Measurements from ENCODE around the gene PRXL2B.

The PRXL2B gene

DNA sequence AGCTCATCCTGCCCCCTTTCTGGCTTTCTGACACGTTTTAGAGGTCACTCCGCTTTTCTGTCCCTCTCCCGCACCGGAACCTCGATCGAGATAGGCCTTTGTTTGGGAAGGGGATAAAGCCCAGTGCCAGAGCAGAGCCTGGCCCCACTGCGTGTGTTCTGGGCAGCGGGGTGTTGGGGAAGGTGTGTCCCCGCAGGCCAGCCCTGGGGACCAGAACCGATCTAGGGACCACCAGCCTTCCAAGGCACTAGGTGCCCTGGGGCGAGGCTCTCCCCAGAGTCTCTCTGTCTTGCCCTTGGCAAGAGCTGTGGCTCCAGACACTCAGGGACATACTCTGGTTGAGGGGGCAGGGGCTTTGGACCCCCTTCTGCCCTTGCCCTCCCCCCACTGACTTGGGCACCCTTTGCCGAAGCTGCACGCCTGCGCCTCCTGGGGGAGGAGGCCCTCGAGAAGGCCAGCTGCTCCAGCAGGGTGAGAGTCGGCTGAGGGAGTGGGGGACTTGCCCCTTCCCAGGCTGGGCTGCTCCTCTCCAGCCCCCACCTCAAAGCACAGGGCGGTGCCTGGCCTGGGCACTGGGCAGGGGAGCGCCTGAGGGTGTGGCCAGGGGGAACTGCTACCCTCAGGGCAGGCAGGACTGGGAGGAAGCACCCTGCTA, 16.4 kb downstream of the PRXL2B start:
- H3F3A ChIP-seq (ENCODE audit: control insufficient read depth, insufficient read depth), result no peaks in the 10 kb centered on the region

GRCh38 chr1:2603521-2604155, 17.1 kb downstream of the PRXL2B start:
- no peaks in the 10 kb centered on the region for H3K27me3 ChIP-seq (ENCODE audit: control insufficient read depth, low read length)
- no peaks in the 10 kb centered on the region for H3K36me3 ChIP-seq (ENCODE audit: control insufficient read depth, low read length)
- no peak overlapping the region for H3K27ac ChIP-seq (ENCODE audit: low read depth, low read length)
- H3K9me2 ChIP-seq (replicated peaks; ENCODE audit: control insufficient read depth, low read length), result no peaks in the 10 kb centered on the region
- no peaks in the 10 kb centered on the region; the same call in 1 of the 2 replicates for H3K9me3 ChIP-seq (ENCODE audit: control insufficient read depth, insufficient read depth, low read length)
- H3K79me2 ChIP-seq (ENCODE audit: control insufficient read depth, low read length), result no peaks in the 10 kb centered on the region
- no peak overlapping the region for H3K4me3 ChIP-seq (ENCODE audit: low read length)
- H3F3A ChIP-seq (ENCODE audit: control insufficient read depth, insufficient read depth), result no peaks in the 10 kb centered on the region
- H3K4me2 ChIP-seq (ENCODE audit: low read length), result no peak overlapping the region
- TF ChIP-seq, protein P1, sequence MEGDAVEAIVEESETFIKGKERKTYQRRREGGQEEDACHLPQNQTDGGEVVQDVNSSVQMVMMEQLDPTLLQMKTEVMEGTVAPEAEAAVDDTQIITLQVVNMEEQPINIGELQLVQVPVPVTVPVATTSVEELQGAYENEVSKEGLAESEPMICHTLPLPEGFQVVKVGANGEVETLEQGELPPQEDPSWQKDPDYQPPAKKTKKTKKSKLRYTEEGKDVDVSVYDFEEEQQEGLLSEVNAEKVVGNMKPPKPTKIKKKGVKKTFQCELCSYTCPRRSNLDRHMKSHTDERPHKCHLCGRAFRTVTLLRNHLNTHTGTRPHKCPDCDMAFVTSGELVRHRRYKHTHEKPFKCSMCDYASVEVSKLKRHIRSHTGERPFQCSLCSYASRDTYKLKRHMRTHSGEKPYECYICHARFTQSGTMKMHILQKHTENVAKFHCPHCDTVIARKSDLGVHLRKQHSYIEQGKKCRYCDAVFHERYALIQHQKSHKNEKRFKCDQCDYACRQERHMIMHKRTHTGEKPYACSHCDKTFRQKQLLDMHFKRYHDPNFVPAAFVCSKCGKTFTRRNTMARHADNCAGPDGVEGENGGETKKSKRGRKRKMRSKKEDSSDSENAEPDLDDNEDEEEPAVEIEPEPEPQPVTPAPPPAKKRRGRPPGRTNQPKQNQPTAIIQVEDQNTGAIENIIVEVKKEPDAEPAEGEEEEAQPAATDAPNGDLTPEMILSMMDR (IDR thresholded peaks at IDR 0.05; ENCODE audit: low read depth, low read length, poor library complexity, severe bottlenecking), result no peak
- no peak for TF ChIP-seq EZH2phosphoT487 (IDR thresholded peaks at IDR 0.05; ENCODE audit: borderline replicate concordance, low read length)
- H3K4me1 ChIP-seq (ENCODE audit: control insufficient read depth, low read length), result no peaks in the 10 kb centered on the region
- no peaks in the 10 kb centered on the region for H4K20me1 ChIP-seq (ENCODE audit: control insufficient read depth, insufficient read depth, low read depth, low read length)

More for the DNA sequence above, 16.4 kb downstream of the PRXL2B start:
- Histone ChIP-seq H4K20me1 (ENCODE audit: control insufficient read depth, insufficient read depth, low read depth, low read length) (no peaks in the 10 kb centered on the region), H3K27ac (ENCODE audit: low read depth, low read length) (no peak overlapping the region), H3K4me1 (ENCODE audit: control insufficient read depth, low read length) (no peaks in the 10 kb centered on the region), H3K4me2 (ENCODE audit: low read length) (no peak overlapping the region), H3K36me3 (ENCODE audit: control insufficient read depth, low read length) (no peaks in the 10 kb centered on the region), H3K4me3 (ENCODE audit: low read length) (no peak overlapping the region), H3K27me3 (ENCODE audit: control insufficient read depth, low read length) (no peaks in the 10 kb centered on the region), H3K9me3 (ENCODE audit: control insufficient read depth, insufficient read depth, low read length) (no peaks in the 10 kb centered on the region), H3K79me2 (ENCODE audit: control insufficient read depth, low read length) (no peaks in the 10 kb centered on the region), H3K9me2 (replicated peaks; ENCODE audit: control insufficient read depth, low read length) (no peaks in the 10 kb centered on the region)
- no peak for TF ChIP-seq EZH2phosphoT487 (IDR thresholded peaks at IDR 0.05; ENCODE audit: borderline replicate concordance, low read length)
- TF ChIP-seq, protein P1 (IDR thresholded peaks at IDR 0.05; ENCODE audit: low read depth, low read length, poor library complexity, severe bottlenecking), result no peak

DNA sequence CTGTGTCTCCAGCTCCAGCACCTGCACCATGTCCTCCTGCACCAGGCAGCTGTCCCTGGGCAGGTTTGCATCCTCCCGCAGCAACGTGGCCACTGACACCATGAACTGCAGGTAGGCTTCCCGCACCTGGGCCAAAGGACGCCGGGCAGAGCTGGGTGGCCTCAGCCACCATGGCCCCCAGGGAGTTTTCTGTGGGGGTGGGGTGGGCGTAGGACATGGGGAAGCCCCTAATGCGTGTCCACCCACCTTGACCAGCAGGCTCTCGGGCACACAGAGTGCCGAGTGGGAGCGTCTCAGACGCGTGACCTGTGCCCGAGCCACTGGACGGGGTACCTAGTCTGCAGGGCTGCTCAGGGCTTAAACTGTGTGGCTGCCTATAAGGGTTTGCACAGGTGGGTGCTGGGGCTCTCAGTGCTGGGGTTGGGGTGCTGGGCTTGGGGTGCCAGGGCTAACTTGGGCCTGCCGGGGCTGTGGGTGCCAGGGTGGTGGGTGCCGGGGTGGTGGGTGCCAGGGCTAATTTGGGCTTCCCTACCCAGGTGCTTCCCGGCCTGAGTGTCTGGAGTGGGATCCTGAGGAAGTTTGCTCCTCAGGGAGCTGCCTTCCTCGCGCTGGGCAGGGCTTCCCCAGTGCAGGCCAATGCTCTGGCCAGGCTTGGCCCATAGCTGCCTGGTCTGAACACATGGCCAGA, 17.7 kb downstream of the PRXL2B start:
- TF ChIP-seq EZH2phosphoT487 (IDR thresholded peaks at IDR 0.05; ENCODE audit: borderline replicate concordance, low read length), result no peak
- TF ChIP-seq, protein P1 (IDR thresholded peaks at IDR 0.05; ENCODE audit: low read depth, low read length, poor library complexity, severe bottlenecking), result no peak
- Histone ChIP-seq H3K9me3 (ENCODE audit: control insufficient read depth, insufficient read depth, low read length) (no peaks in the 10 kb centered on the region; the same call in 1 of the 2 replicates), H3K4me2 (ENCODE audit: low read length) (no peak overlapping the region)

More for the DNA sequence above, 17.7 kb downstream of the PRXL2B start:
- Histone ChIP-seq H3K4me1 (ENCODE audit: control insufficient read depth, low read length) (no peaks in the 10 kb centered on the region), H3K4me3 (ENCODE audit: low read length) (no peak overlapping the region), H3F3A (ENCODE audit: control insufficient read depth, insufficient read depth) (no peaks in the 10 kb centered on the region), H4K20me1 (ENCODE audit: control insufficient read depth, insufficient read depth, low read depth, low read length) (no peaks in the 10 kb centered on the region), H3K27me3 (ENCODE audit: control insufficient read depth, low read length) (no peaks in the 10 kb centered on the region), H3K36me3 (ENCODE audit: control insufficient read depth, low read length) (no peaks in the 10 kb centered on the region), H3K9me2 (replicated peaks; ENCODE audit: control insufficient read depth, low read length) (no peaks in the 10 kb centered on the region), H3K27ac (ENCODE audit: low read depth, low read length) (no peak overlapping the region), H3K79me2 (ENCODE audit: control insufficient read depth, low read length) (no peaks in the 10 kb centered on the region)
